GM12872 (cell line): Measurements from ENCODE around the gene DHX34.

Source experiments
- TF ChIP-seq, protein P1 (sequence below): IDR thresholded peaks from 3 replicates; pipeline ENCODE4 v1.5.1; 2011; ENCODE audit warnings: low read depth, mild to moderate bottlenecking, low read length, moderate library complexity; ENCODE audit not compliant: insufficient read depth

The DHX34 gene

GRCh38 chr19:47430041-47430802 lies 81.1 kb downstream of the DHX34 start:
- TF ChIP-seq, protein P1, sequence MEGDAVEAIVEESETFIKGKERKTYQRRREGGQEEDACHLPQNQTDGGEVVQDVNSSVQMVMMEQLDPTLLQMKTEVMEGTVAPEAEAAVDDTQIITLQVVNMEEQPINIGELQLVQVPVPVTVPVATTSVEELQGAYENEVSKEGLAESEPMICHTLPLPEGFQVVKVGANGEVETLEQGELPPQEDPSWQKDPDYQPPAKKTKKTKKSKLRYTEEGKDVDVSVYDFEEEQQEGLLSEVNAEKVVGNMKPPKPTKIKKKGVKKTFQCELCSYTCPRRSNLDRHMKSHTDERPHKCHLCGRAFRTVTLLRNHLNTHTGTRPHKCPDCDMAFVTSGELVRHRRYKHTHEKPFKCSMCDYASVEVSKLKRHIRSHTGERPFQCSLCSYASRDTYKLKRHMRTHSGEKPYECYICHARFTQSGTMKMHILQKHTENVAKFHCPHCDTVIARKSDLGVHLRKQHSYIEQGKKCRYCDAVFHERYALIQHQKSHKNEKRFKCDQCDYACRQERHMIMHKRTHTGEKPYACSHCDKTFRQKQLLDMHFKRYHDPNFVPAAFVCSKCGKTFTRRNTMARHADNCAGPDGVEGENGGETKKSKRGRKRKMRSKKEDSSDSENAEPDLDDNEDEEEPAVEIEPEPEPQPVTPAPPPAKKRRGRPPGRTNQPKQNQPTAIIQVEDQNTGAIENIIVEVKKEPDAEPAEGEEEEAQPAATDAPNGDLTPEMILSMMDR = no peak

- TF ChIP-seq, protein P1 = no peak
Measured at GRCh38 chr19:47432091-47432490, 83.0 kb downstream of the DHX34 start.
